HL-60 (cell line): ENCODE data around the gene GALNT14.

Experiments
- CTCF ChIP-seq: IDR thresholded peaks from one replicate; pipeline ENCODE4 v1.5.1; 2011; ENCODE audit warnings: low read length, control low read depth, inconsistent platforms; ENCODE audit not compliant: insufficient read depth
- GABPA ChIP-seq: IDR thresholded peaks from 2 replicates; pipeline ENCODE4 v1.6.1; 2012; ENCODE audit warnings: low read depth

- TF ChIP-seq CTCF (no peak), GABPA (no peak)
These were observed 48.6 kb downstream of the GALNT14 start for GRCh38 chr2:31089645-31090044.
